HG02763 (cell line): Measurements from ENCODE around the gene RNU6-9.

Experiments used
- ATAC-seq: cut with Tn5 transposase; IDR thresholded peaks from one replicate; pipeline ENCODE4 v1.9.1; 2021; ENCODE audit warnings: mild to moderate bottlenecking, moderate library complexity; ENCODE audit not compliant: unreplicated experiment

RNU6-9 gene

GRCh38 chr19:931860-932647, 38.8 kb downstream of the RNU6-9 start:
- ATAC-seq: no peak

DNA sequence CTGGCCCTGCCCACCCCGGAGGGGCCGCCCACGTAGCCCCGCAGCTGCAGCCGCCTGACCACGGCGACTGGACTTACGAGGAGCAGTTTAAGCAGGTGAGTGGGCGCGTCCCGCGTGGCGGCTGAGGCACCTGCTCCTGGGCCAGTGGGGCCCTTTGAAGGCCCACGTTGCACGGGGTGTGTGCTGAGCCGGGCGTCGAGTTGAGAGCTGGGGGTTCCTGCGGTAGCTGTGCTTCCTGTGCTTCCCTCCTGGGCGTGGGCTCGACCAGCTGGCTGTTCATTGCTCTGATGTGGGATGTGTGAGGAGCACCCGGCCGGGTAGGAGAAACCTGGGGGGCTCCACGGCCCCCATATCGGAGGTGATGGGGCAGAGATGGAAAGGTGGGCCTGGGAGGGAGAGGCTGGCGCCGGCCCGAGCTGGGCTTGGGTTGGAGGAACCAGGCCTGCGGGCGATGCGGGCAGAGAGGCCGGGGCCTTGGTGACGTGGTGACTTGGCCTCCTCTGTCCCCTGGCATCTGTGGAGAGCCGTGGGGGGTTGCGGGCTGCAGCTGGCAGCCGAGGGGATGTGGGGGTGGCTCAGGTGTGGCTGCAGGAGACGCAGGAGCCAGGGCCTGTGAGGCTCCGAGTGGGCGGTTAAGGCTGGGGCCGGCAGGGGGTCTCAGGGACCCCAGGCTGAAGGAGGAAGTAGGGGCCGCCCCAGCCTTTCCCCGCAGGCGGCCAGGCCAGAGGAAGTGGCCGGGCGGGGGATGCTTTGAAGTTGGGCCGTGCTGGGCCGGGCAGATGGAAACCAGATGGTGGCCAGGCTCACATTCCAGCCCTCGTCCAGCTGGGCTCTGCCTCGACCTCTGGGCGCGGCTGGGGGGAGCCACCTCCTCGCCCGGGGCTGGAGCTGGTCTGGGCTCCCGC, 39.6 kb downstream of the RNU6-9 start:
- ATAC-seq: no peak

- ATAC-seq: no peak
Observed at GRCh38 chr19:933553-933882, 40.2 kb downstream of the RNU6-9 start.

DNA sequence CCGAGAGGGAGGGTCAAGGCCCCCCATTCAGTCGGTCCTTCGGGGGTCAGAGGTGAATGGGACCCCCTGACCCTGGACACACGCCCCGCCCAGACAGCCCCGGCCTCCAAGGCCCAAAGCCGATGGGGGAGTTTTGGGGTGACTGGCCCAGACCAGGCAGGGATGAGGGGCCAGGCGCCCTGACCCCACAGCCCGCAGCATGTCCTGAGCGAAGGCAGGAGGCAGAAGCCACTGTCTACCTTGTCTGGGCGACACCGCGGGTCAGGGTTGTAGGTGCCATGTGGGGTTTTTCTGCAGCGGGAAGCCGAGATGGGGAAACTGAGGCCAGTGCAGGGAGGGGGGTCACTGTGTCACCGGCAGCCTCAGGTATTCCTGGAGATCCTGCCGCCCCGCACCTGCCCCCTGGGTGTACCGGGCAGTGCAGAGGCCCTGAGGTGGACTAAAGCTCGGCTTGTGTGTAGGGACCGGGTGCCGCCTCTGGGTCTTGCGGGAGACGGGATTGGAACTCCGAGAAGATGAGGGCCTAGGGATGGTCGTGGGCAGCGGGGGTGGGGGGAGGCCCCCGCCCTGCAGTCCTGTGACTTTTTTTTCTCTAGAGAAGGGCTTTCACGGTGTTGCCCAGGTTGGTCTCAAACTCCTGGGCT, 41.0 kb downstream of the RNU6-9 start:
- no peak for ATAC-seq

DNA sequence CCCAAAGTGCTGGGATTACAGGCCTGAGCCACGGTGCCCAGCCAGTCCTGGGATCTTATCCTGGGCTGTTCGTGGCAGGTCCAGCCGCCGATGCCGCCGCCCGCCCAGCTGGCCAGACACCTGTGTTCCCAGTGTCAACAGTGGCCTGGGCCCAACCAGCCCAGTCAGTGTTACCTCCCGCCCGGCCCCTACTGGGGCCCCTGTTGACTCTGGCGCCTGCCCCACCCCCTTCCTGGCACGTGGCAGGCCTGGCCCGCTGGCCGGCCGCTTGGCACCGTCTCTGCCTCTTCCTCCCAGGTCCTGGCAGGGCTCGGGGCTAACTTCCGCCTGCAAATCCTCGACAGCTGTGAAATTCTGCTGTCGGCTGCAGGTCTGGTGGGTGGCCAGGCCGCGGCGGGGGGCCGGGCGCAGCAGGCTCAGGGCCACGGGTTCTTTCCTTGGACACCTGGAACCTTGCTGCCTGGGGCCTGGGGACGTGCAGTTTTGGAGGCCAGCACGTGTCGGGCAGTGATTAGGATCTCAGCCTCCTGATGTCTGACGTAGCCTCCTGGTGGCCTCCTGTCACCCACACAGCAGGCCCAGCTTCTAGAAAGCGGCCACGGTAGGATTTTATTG, 41.7 kb downstream of the RNU6-9 start:
- no peak for ATAC-seq

GRCh38 chr19:936175-936546, 42.9 kb downstream of the RNU6-9 start:
- ATAC-seq: no peak

- no peak for ATAC-seq
Observed at GRCh38 chr19:937259-937694, 44.0 kb downstream of the RNU6-9 start.

DNA sequence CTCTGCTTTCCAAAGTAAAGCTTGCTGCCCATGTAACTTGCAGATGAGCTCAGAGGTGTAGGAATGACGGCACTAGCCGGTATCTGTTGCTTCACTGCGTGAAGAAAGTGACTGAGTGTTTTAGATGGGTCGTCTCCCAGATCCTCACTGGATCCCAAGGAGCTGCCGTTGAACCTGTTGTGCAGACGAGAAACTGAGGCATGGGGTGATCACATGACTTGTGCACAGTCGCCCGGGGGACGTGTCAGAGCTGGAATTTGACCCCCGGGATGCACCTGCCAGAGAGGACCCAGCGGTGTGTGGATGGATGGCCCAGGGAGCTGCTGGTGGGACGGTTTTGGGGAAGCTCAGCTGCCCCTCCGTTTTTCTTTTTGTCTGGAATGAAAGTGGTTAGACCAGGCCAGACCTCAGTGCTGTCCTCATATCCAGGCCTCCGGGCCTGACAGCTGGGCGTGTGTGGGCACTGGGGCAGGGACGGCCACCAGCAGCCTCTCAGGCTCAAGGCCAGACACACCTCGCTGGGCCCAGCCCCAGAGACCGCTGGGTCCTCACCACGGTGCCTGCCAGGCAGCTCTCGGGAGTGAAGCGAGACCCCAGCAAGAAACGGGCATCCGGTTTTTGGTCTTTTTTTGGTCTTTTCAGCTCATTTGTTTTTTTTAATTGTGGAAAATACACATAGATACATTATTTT, 45.1 kb downstream of the RNU6-9 start:
- ATAC-seq: no peak

- ATAC-seq: no peak
Observed at GRCh38 chr19:939439-939838, 46.2 kb downstream of the RNU6-9 start.

DNA sequence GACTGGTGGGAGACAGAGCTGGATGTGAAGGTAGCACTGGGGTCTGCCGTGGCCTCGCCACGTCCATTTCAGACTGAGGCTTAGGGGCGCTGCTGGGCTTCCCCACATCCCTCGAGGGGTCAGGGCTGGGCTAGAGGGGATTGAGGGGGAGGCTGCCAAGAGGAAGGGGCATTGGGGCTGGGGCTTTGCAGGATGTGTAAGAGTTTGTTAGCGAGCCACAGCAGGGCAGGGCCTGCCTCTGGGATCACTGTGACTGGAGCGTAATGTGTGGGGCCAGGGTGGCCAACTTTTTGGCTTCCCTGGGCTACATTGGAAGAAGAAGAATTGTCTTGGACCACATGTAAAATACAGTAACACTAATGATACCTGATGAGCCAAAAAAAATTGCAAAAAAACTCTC, 46.6 kb downstream of the RNU6-9 start:
- ATAC-seq: no peak

DNA sequence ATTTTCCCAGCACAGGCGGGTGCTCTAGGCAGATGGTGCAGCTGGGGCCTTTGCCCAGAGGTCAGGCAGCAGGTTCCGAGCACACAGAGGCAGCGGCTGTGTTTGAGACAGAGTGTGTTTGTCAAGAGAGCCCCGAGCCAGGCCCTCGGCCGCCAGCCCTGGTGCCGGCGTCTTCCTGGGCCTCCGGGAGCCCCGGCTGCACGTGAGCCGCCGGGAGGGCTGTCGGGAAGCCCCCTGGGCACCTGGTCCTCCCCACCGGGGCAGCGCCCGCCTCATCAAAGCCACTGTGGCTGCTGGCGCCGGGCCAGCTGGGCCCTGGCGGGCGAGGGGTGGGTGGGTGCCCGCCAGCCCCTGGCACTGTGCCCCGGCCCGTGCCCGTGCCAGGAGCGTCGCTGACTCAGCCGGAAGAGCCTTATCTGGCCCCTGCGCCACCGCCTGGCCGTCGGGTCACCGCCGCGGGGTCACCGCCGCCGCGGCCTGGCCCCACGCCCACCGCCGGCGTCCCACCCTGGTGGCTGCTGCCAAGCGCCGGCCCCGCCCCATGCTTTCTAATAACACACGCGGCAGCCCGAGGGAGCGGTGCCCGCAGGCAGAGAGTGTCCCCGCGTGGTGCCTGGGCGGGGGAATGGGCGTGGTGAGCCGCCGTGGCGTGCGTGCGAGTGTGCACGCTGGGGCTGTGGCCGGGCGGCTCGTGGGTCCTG, 47.5 kb downstream of the RNU6-9 start:
- no peak for ATAC-seq

DNA sequence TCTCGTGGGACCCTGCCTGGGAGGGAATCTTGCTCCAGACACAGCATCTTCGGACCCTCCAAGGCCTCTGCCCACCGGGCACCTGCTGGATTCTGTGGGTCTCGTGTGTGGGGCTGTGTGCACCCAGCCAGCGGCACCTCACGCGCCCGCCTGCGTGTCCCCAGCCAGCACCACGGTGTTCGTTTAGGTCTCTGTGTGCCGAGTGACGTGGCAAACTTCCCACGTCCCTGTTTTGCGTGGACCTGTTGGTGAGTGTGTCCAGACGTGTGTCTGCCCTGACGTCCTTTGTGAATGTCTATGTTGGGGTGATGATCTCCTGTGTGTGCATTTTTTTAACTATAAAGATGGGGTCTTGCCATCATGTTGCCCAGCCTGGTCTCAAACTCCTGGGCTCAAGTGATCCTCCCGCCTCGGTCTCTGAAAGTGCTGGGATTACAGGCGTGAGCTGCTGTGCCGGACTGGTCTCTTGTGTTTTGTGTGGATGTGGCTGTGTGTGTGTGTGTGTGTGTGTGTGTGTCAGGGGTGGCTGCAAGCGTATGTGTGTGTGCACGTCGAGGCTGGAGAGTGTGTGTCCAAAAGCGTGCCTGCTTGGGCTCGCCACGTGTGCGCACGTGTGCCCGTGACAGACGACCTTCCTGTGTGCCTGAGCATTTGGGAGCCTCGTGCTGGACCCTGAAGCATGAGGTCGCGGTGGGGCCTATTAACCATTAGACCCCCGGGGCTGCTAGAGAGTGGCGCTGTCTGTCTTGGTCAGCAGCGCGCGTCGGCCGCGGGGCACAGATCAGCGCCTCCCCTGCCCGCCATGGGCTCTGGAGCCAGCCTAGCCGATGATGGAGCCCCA, 48.2 kb downstream of the RNU6-9 start:
- ATAC-seq: no peak

DNA sequence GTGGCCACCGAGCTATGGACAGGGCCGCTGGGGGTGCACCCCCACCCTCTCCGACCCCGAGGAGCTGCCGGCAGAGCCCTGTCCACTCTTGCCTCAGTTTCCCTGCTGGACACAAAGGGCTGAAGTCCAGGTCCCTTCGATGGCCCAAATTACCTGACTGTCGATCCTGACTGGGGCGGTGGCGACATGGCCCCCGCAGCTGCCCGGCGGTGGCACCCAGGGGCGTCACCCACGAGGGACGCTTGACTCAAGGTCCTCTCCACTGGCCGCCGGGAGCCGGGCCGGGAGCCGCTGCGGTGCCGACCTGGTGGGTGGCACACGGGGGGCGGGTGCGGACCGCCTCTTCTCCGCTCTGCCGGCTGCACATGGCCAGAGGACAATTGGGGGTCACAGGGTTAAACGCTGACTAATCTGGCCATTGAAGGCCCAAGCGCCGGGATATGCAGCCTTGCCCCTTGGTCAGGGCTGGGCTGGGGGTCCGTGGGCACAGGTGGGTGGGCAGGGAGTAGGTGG, 48.9 kb downstream of the RNU6-9 start:
- no peak for ATAC-seq
